ENCODE data around the gene RNF2.
A peak's percentile ranks its signal among the peaks of the same experiment; 100 is the strongest.
"Not testable (repeated sequence)": the region's sequence is repeated elsewhere in the genome, so short reads cannot be mapped to it uniquely, and the experiment has no call there.

RNF2 gene

GRCh38 chr1:185050823-185051451, 5.6 kb downstream of the RNF2 start:
- no peak for DNase-seq (ENCODE audit: low spot score)

- DNase-seq (ENCODE audit: low spot score) = no peak
Observed at GRCh38 chr1:185053204-185053603, 7.8 kb downstream of the RNF2 start.

- no peak for DNase-seq (ENCODE audit: low spot score)
Observed at GRCh38 chr1:185054365-185055060, 9.2 kb downstream of the RNF2 start.

GRCh38 chr1:185058110-185058509, 12.8 kb downstream of the RNF2 start:
- no peak for DNase-seq (ENCODE audit: low spot score)

GRCh38 chr1:185058876-185059275, 13.5 kb downstream of the RNF2 start:
- DNase-seq (ENCODE audit: low spot score) = no peak

GRCh38 chr1:185059950-185060571, 14.7 kb downstream of the RNF2 start:
- no peak for DNase-seq (ENCODE audit: low spot score)

GRCh38 chr1:185062710-185063370, 17.5 kb downstream of the RNF2 start:
- DNase-seq (ENCODE audit: low spot score) = no peak

- DNase-seq (ENCODE audit: low spot score) = no peak
Observed at GRCh38 chr1:185063719-185064118, 18.4 kb downstream of the RNF2 start.

GRCh38 chr1:185065006-185065405, 19.6 kb downstream of the RNF2 start:
- DNase-seq (ENCODE audit: low spot score) = not testable (repeated sequence)

GRCh38 chr1:185066181-185066580, 20.8 kb downstream of the RNF2 start:
- no peak for DNase-seq (ENCODE audit: low spot score)

- no peak for DNase-seq (ENCODE audit: low spot score)
Observed at GRCh38 chr1:185068341-185068740, 23.0 kb downstream of the RNF2 start.

GRCh38 chr1:185069202-185069772, 23.9 kb downstream of the RNF2 start:
- DNase-seq (ENCODE audit: low spot score) = no peak

- no peak for DNase-seq (ENCODE audit: low spot score)
Observed at GRCh38 chr1:185070051-185070450, 24.7 kb downstream of the RNF2 start.

- no peak for DNase-seq (ENCODE audit: low spot score)
Observed at GRCh38 chr1:185073725-185074124, 28.4 kb downstream of the RNF2 start.

- peak; percentile 7 for DNase-seq (ENCODE audit: low spot score)
Observed at GRCh38 chr1:185074307-185074706, 28.9 kb downstream of the RNF2 start.

GRCh38 chr1:185075476-185075875, 30.1 kb downstream of the RNF2 start:
- DNase-seq (ENCODE audit: low spot score) = no peak

GRCh38 chr1:185077374-185077773, 32.0 kb downstream of the RNF2 start:
- DNase-seq (ENCODE audit: low spot score) = no peak

GRCh38 chr1:185080422-185080821, 35.1 kb downstream of the RNF2 start:
- DNase-seq (ENCODE audit: low spot score) = no peak

- DNase-seq (ENCODE audit: low spot score) = no peak
Observed at GRCh38 chr1:185083818-185084217, 38.5 kb downstream of the RNF2 start.

- no peak for DNase-seq (ENCODE audit: low spot score)
Observed at GRCh38 chr1:185087101-185087500, 41.7 kb downstream of the RNF2 start.

- no peak for DNase-seq (ENCODE audit: low spot score)
Observed at GRCh38 chr1:185087746-185088145, 42.4 kb downstream of the RNF2 start.

- no peak for DNase-seq (ENCODE audit: low spot score)
Observed at GRCh38 chr1:185091480-185091879, 46.1 kb downstream of the RNF2 start.

GRCh38 chr1:185094761-185095160, 49.4 kb downstream of the RNF2 start:
- no peak for DNase-seq (ENCODE audit: low spot score)
